ENCODE measurements around the gene MNS1.
A peak's percentile ranks its signal among the peaks of the same experiment; 100 is the strongest.

The MNS1 gene, protein sequence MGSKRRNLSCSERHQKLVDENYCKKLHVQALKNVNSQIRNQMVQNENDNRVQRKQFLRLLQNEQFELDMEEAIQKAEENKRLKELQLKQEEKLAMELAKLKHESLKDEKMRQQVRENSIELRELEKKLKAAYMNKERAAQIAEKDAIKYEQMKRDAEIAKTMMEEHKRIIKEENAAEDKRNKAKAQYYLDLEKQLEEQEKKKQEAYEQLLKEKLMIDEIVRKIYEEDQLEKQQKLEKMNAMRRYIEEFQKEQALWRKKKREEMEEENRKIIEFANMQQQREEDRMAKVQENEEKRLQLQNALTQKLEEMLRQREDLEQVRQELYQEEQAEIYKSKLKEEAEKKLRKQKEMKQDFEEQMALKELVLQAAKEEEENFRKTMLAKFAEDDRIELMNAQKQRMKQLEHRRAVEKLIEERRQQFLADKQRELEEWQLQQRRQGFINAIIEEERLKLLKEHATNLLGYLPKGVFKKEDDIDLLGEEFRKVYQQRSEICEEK

DNA sequence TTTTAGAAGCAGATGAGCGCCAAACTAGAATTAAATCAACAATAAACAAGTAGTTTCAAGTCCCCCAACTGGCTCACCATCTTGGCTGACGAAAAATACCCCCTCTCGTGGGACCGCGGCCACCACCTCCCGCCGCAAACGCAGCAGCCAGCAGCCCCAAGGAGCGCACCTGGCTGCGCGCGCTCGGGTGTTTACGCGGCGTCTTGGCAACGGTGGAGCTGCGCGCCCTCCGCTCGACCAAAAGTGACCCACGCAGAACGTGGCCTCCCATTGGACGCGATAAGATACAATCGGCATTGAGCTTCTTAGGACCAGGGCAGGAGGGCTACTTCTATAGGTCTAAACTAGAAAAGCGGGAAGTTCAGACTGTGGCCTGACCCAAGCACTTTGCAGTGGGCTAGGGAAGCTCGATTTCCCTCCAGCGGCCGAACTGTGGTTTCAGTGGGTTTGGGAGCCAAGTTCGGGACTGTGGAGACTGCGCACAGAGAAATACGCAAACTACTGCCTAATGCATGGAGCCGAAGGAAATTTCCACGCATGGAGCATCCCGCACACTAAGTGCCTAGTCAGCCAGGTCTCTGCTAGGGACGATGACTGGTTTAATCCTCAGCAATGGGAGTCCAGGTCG is at the start of gene MNS1:
TSS of gene MNS1 (minus strand) at position 245 of the 628 bp plus-strand sequence. CDS start at position 80, 165 bp downstream.
- peak within 1 kb of the TSS; percentile 66 for H3K27ac ChIP-seq
- no peak for TF ChIP-seq ZFX (IDR thresholded peaks at IDR 0.05; ENCODE audit: borderline replicate concordance)
- TF ChIP-seq, protein P1, sequence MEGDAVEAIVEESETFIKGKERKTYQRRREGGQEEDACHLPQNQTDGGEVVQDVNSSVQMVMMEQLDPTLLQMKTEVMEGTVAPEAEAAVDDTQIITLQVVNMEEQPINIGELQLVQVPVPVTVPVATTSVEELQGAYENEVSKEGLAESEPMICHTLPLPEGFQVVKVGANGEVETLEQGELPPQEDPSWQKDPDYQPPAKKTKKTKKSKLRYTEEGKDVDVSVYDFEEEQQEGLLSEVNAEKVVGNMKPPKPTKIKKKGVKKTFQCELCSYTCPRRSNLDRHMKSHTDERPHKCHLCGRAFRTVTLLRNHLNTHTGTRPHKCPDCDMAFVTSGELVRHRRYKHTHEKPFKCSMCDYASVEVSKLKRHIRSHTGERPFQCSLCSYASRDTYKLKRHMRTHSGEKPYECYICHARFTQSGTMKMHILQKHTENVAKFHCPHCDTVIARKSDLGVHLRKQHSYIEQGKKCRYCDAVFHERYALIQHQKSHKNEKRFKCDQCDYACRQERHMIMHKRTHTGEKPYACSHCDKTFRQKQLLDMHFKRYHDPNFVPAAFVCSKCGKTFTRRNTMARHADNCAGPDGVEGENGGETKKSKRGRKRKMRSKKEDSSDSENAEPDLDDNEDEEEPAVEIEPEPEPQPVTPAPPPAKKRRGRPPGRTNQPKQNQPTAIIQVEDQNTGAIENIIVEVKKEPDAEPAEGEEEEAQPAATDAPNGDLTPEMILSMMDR (IDR thresholded peaks at IDR 0.05): no peak

DNA sequence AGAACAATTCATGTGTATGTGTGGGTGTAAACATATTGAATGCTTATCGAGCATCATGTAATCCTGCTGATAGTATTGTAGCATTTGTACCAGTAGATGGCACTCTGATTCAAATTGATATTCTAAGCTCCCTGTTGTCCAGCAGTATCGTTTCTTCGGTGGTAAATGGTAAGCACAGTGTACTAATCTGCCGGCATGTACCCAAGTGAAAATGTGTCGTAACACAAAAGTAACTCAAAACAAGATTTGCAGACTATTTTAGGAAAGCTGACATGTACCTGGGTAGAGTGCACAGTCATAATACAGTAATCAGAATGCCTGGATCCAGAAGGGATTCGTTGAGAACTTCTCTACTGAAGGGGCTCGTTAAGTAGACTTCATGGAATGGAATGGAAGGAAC is 31.7 kb upstream of the MNS1 start:
- no peak overlapping the region for H3K27ac ChIP-seq

GRCh38 chr15:56495533-56495932 is 30.6 kb upstream of the MNS1 start:
- no peak overlapping the region for H3K27ac ChIP-seq

More for the DNA sequence above, 31.7 kb upstream of the MNS1 start:
- TF ChIP-seq, protein P1 (IDR thresholded peaks at IDR 0.05): peak; percentile 84
- no peak for TF ChIP-seq ZFX (IDR thresholded peaks at IDR 0.05; ENCODE audit: borderline replicate concordance)

DNA sequence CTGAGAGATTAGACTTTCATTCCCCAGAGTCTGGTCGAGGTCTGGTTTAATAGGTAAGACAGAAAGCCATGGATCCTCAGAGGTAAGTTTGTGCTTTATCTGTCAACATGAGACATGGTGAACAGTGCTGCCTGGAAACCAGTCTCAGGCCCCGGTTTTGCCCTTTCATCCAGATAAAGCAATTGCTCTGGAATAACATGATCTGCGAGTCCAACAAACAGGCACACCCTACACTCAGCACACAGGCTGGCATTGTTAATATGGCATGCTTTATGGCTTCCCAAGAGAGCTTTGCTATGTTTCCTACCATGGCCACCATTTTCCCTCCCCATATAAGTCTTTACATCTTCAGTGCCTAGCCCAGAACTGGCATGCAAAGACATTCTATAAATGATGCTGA is 30.1 kb upstream of the MNS1 start:
- TF ChIP-seq, protein P1 (IDR thresholded peaks at IDR 0.05): no peak
- H3K27ac ChIP-seq: no peak overlapping the region

More at GRCh38 chr15:56495533-56495932, 30.6 kb upstream of the MNS1 start:
- TF ChIP-seq, protein P1 (IDR thresholded peaks at IDR 0.05): no peak
- no peak for TF ChIP-seq ZFX (IDR thresholded peaks at IDR 0.05; ENCODE audit: borderline replicate concordance)

DNA sequence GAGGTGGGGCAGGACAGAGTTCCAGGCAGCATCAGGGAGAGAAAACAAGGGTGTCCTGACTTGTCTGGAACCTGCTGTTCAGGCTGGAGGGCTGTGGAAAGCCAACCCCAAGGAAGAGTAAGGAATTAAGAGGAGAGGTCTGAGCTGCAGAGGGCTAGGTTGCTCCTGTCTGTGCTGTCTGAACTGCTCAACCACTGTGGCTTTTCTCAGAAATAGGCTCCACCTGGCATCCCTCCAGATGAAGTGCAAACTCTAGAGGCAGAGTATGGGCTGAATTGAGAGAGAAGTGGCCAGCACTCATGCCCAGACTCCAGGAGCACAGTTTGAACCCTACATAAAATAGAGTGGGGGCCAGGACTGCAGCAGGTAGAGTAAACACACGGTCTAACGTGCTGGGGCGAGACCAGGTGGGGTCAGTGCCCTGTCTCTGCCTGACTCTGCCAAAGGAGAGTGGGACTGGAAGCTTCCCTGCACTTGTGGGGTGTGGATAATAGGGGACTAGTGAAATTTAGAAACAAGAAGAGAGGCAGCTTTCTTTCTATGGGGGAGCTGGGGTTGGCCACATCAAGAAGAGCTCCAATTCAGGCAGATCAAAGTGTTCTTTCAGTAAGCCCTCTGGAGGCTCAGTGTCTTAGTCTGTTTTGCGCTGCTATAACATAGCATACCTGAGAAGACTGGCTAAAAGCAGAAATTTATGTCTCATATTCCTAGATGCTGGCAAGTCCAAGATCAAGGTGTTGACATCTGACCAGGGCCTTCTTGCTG is 28.0 kb upstream of the MNS1 start:
- H3K27ac ChIP-seq: no peak overlapping the region
- TF ChIP-seq, protein P1 (IDR thresholded peaks at IDR 0.05): no peak
- TF ChIP-seq ZFX (IDR thresholded peaks at IDR 0.05; ENCODE audit: borderline replicate concordance): no peak

DNA sequence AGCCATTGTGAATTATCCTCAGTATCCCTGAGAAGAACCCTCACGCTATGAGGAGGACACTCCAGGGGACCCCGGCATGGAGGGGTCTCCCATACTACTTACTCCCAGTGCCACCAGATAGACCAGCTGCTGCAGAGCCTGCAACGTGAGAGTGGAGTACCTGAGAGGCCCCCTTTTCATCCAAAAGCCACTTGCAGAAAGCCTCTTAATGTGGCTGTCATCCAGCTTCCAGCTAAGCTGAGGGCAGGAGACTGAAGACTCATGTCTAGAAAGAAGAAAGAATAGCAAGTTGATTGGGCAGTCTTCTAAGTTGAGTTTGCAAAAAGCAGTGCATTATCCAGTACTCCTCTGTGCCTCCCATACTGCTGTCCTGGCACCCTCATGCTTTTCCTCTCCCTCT is 27.3 kb upstream of the MNS1 start:
- TF ChIP-seq, protein P1 (IDR thresholded peaks at IDR 0.05): no peak
- TF ChIP-seq ZFX (IDR thresholded peaks at IDR 0.05; ENCODE audit: borderline replicate concordance): no peak
- no peak overlapping the region for H3K27ac ChIP-seq

Data from 22Rv1 (cell line).